Stimulated activated naive B cell treated with anti-CD40 and anti-IgM and Interleukin-4, amounts not matched to agents 10 μg/mL and 1 μg/mL and 100 μg/mL, for 72 hours (primary cell): ENCODE measurements around the gene RGR.

ENCODE experiments used
- ATAC-seq, 2 donors: fragments of 150-1000 bp; cut with Tn5 transposase; replicated peaks; 2 replicates each; pipeline ENCODE4 v1.10.0; 2021; ENCODE audit warnings: moderate library complexity in 1 of 2
- DNase-seq: peaks from one replicate; pipeline ENCODE4 v3.0.0; 2021
- H3K27ac Mint-ChIP-seq: one replicate; pipeline ENCODE4 v1.8.0; 2022; ENCODE audit warnings: mild to moderate bottlenecking, mixed read lengths
- H3K27me3 Mint-ChIP-seq, 2 donors: one replicate each; pipeline ENCODE4 v1.8.0; 2022; ENCODE audit warnings: mixed read lengths in 2 of 2
- H3K36me3 Mint-ChIP-seq, 2 donors: one replicate each; pipeline ENCODE4 v1.8.0; 2022; ENCODE audit warnings: mixed read lengths in 2 of 2, mild to moderate bottlenecking in 1 of 2
- H3K4me1 Mint-ChIP-seq, 2 donors: one replicate each; pipeline ENCODE4 v1.8.0; 2022; ENCODE audit warnings: mixed read lengths in 2 of 2, mild to moderate bottlenecking in 1 of 2
- H3K4me3 Mint-ChIP-seq, 2 donors: one replicate each; pipeline ENCODE4 v1.8.0; 2022; ENCODE audit warnings: mild to moderate bottlenecking in 2 of 2, mixed read lengths in 2 of 2, moderate library complexity in 1 of 2
- H3K9me3 Mint-ChIP-seq, 2 donors: one replicate each; pipeline ENCODE4 v1.8.0; 2022; ENCODE audit warnings: mixed read lengths in 2 of 2, mild to moderate bottlenecking in 1 of 2

RGR gene

GRCh38 chr10:84308481-84309304, 63.8 kb downstream of the RGR start:
- Mint-ChIP-seq H3K4me3 (peak overlapping the region in 1 of 2 donors; percentile 45), H3K27ac (no peak overlapping the region)
- no peak for DNase-seq

More at GRCh38 chr10:84308481-84309304, 63.8 kb downstream of the RGR start:
- Mint-ChIP-seq H3K27me3 (peaks cover 24 to 33% of the 10 kb centered on the region in 2 donors), H3K36me3 (no peaks in the 10 kb centered on the region), H3K9me3 (peaks cover 4% of the 10 kb centered on the region in 2 donors), H3K4me1 (peaks cover 10 to 15% of the 10 kb centered on the region in 2 donors)
- ATAC-seq: peak; percentile 58 to 83
